ENCODE measurements around the gene SSBP3.

DNA sequence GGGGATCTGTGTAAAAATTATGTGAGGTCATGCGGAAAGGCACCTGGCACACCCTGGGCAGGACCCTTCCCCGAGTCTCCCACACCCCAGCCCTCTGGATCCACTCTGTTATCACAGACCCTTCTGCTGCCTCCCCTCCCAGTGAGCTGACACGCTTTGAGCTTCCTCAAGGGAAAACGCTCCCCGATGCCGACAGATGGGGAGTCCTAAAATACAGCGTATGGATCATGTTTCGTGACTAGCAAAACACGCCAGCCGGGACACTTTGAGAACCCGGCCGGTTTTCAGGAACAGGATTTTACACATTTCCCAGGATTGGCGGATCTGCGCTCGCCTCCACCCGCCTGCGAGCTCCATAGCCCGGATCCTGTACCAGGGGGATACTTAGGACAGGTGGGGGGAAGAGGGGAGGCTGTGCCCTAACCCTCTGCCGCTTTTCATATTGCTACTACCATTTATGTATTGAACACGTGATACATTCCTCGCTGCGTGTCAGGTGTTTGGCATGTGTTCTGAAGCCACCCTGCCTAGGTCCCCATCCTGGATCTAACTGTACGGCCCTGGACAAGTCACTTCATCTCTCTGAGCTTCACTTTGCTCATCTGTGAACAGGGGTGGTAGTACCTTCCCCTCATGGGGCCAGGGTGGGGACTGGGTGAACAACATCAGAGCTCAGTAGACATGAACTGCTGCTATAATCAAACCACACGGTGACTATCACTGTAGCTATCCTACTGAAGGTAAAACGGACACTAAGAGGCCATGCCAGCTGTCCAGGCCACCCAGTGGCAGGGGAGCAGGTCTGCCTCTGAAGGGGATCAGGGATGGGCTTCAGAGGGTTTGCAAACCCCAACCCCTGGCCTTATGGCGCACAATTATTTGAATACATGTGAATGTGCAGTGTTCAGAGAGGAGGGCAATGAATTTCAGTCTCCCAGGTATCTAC lies 63.2 kb downstream of the SSBP3 start:
- no peak for TF ChIP-seq CTCF (IDR thresholded peaks at IDR 0.05)
- no peak for TF ChIP-seq POLR2A (IDR thresholded peaks at IDR 0.05)

All from thyroid gland (tissue), 4 donors.